ENCODE measurements around the gene PEX14.

The PEX14 gene

DNA sequence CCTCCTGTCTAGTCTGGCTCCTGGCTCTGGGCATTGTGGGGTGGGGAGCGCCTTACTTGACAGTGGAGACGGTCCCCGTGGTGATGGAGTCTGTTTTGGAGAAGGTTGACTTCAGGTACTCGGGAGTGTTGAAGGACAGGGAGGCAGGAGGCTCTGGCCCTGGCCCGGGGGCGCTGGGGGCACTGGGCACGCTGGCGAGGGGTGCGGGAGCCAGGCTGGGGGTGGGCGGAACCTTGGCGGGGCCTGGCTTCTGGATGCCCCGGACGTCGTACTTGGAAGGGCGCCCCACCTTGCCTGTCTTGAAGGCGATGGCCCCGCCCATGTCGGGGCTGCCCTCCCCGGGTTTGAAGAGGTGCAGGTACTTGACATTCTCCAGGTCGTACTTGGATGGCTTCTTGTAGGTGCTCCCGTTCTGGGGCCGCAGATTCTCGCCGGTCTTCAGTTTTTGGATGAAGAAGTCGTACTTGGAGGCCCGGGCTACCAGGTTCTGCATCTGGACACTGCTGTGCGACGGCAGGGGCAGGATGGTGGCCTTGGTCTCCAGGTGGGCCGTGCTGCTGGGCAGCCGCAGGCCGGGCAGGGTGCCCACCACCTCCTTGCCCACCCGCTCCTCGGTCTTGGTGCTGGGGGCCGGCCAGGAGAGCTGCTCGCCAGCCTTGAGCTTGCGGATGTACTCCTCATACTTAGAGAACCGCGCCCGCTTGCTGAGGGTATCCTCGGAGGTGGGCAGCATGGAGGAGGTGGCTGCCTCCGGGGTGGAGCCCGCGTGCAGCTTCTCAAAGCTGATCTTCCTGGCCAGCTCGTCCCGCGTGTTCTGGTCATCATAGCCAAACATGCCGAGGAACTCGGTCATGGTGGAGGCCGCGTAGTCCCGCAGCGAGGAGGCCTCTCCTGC is 185.1 kb downstream of the PEX14 start:
- no peak for TF ChIP-seq POLR2AphosphoS5 (IDR thresholded peaks at IDR 0.05; ENCODE audit: low read depth, low read length)
- TF ChIP-seq TAF1 (IDR thresholded peaks at IDR 0.05; ENCODE audit: borderline replicate concordance, insufficient read depth, low read length): no peak
- TF ChIP-seq FOXP2 (optimal IDR thresholded peaks at IDR 0.05; ENCODE audit: borderline replicate concordance, extremely low read depth, extremely low read length, insufficient read depth): no peak
- TF ChIP-seq, protein P1, sequence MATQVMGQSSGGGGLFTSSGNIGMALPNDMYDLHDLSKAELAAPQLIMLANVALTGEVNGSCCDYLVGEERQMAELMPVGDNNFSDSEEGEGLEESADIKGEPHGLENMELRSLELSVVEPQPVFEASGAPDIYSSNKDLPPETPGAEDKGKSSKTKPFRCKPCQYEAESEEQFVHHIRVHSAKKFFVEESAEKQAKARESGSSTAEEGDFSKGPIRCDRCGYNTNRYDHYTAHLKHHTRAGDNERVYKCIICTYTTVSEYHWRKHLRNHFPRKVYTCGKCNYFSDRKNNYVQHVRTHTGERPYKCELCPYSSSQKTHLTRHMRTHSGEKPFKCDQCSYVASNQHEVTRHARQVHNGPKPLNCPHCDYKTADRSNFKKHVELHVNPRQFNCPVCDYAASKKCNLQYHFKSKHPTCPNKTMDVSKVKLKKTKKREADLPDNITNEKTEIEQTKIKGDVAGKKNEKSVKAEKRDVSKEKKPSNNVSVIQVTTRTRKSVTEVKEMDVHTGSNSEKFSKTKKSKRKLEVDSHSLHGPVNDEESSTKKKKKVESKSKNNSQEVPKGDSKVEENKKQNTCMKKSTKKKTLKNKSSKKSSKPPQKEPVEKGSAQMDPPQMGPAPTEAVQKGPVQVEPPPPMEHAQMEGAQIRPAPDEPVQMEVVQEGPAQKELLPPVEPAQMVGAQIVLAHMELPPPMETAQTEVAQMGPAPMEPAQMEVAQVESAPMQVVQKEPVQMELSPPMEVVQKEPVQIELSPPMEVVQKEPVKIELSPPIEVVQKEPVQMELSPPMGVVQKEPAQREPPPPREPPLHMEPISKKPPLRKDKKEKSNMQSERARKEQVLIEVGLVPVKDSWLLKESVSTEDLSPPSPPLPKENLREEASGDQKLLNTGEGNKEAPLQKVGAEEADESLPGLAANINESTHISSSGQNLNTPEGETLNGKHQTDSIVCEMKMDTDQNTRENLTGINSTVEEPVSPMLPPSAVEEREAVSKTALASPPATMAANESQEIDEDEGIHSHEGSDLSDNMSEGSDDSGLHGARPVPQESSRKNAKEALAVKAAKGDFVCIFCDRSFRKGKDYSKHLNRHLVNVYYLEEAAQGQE (IDR thresholded peaks at IDR 0.05; ENCODE audit: insufficient read depth in 1 of 2, low read depth in 2 of 2, low read length in 2 of 2): no peak
- TF ChIP-seq SIN3A (IDR thresholded peaks at IDR 0.05; ENCODE audit: borderline replicate concordance, insufficient read depth, low read length): no peak

DNA sequence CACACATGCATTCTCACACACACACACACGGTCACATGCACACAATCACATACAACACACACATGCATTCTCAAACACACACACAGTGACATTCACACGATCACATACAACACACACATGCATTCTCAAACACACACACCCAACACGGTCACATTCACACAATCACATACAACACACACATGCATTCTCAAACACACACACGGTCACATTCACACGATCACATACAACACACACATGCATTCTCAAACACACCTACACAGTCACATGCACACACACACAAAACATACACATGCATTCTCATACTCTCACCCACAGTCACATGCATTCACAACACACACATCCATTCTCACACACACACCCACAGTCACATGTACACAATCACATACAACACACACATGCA is 186.7 kb downstream of the PEX14 start:
- TF ChIP-seq SIN3A (IDR thresholded peaks at IDR 0.05; ENCODE audit: borderline replicate concordance, insufficient read depth, low read length): no peak
- no peak for TF ChIP-seq TAF1 (IDR thresholded peaks at IDR 0.05; ENCODE audit: borderline replicate concordance, insufficient read depth, low read length)
- TF ChIP-seq POLR2AphosphoS5 (IDR thresholded peaks at IDR 0.05; ENCODE audit: low read depth, low read length): no peak
- TF ChIP-seq FOXP2 (optimal IDR thresholded peaks at IDR 0.05; ENCODE audit: borderline replicate concordance, extremely low read depth, extremely low read length, insufficient read depth): no peak
- TF ChIP-seq, protein P1 (IDR thresholded peaks at IDR 0.05; ENCODE audit: insufficient read depth in 1 of 2, low read depth in 2 of 2, low read length in 2 of 2): no peak

DNA sequence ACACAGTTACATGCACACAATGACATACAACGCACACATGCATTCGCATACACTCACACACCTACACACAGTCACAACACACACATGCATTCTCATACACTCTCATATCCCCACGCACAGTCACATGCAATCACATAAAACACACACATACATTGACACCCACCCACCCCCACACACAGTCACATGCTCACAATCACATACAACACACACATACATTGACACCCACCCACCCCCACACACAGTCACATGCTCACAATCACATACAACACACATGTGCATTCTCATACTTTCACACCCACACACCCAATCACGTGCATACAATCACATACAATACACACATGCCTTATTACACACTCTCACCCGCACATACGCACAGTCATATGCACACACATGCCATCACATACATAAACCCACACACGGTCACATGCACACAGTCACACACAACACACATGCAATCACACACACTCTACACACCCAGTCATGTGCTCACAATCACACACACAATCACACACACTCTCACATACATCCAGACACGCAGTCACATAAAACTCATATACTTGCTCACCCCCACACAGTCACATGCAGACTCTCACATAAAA is 187.4 kb downstream of the PEX14 start:
- TF ChIP-seq TAF1 (IDR thresholded peaks at IDR 0.05; ENCODE audit: borderline replicate concordance, insufficient read depth, low read length) (no peak), FOXP2 (optimal IDR thresholded peaks at IDR 0.05; ENCODE audit: borderline replicate concordance, extremely low read depth, extremely low read length, insufficient read depth) (no peak), SIN3A (IDR thresholded peaks at IDR 0.05; ENCODE audit: borderline replicate concordance, insufficient read depth, low read length) (no peak), POLR2AphosphoS5 (IDR thresholded peaks at IDR 0.05; ENCODE audit: low read depth, low read length) (no peak)
- TF ChIP-seq, protein P1 (IDR thresholded peaks at IDR 0.05; ENCODE audit: insufficient read depth in 1 of 2, low read depth in 2 of 2, low read length in 2 of 2): no peak

DNA sequence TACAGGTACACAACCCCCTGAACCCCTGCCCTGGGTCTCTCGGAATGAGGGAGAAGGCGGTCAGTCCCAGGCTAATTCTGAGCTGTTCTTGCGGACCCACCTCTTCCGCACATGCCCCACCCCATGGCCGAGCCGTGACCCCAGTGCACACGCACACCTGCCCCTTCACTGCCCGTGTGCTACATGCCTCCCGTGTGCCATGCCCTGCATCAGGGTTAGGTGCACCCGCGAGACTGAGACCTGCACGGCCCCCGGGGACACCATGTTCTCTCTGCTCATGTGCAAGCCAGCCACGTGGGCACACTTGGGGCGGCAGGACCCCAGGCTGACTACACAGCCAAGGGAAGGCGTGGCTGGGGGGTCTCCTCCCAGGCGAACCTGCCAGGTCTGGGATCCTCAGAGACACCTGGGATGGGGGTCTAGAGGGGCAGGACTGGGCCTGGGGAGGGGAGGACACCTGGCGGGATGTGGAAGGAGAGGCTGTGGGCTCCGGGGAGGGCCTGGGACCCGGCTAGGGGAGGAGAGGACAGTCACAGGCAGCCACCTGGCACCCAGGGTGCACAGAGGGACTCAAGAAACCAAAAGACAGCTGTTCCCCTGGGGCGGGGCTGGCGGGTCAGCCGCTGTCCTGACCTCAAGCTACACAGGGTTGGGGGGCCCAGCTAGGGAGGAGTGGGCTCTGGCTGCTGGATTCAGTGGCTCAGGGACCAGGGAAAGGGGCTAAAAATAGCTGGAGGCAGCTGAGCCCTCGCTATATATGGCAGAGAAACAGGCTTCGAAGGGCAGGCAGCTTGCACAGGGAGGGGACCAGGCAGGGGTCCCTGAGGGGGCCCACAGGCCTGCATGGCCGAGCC is 188.3 kb downstream of the PEX14 start:
- TF ChIP-seq, protein P1 (IDR thresholded peaks at IDR 0.05; ENCODE audit: insufficient read depth in 1 of 2, low read depth in 2 of 2, low read length in 2 of 2): no peak
- no peak for TF ChIP-seq TAF1 (IDR thresholded peaks at IDR 0.05; ENCODE audit: borderline replicate concordance, insufficient read depth, low read length)
- TF ChIP-seq SIN3A (IDR thresholded peaks at IDR 0.05; ENCODE audit: borderline replicate concordance, insufficient read depth, low read length): no peak
- no peak for TF ChIP-seq POLR2AphosphoS5 (IDR thresholded peaks at IDR 0.05; ENCODE audit: low read depth, low read length)
- TF ChIP-seq FOXP2 (optimal IDR thresholded peaks at IDR 0.05; ENCODE audit: borderline replicate concordance, extremely low read depth, extremely low read length, insufficient read depth): no peak
